GM12873 (cell line): ENCODE data around the gene RAP1A.

Experiments used
- CTCF ChIP-seq: IDR thresholded peaks from 2 replicates; pipeline ENCODE4 v1.5.1; 2012; ENCODE audit warnings: low read depth, mild to moderate bottlenecking, moderate library complexity, low read length, control low read depth; ENCODE audit not compliant: insufficient read depth; ENCODE audit errors: missing control alignments

Gene RAP1A

GRCh38 chr1:111581166-111581565, 38.4 kb upstream of the RAP1A start:
- no peak for TF ChIP-seq CTCF

- TF ChIP-seq CTCF, result no peak
These were observed 37.6 kb upstream of the RAP1A start for GRCh38 chr1:111582016-111582415.

- no peak for TF ChIP-seq CTCF
These were observed 36.7 kb upstream of the RAP1A start for GRCh38 chr1:111582644-111583618.

- TF ChIP-seq CTCF, result no peak
These were observed 34.0 kb upstream of the RAP1A start for GRCh38 chr1:111585447-111586086.

- no peak for TF ChIP-seq CTCF
These were observed 33.5 kb upstream of the RAP1A start for GRCh38 chr1:111586112-111586511.

- no peak for TF ChIP-seq CTCF
These were observed 31.9 kb upstream of the RAP1A start for GRCh38 chr1:111587509-111588174.

DNA sequence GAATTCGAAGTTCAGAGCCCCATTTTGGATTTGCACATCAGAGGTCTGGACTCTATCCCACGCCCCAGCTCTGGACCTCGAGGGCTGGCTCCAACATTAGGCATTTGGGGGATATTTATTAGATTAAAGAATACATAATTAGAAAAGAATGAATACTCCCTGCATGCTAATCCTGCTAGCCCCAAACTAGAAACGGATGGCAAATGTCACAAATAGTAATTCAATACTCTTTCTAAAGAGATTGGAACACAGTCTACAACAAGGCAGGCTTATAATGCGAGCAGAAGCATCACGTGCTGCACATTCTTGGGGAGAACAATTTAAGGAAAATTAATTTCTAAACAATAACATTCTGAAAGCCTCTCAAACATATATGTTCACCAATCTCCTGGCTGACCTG, 27.7 kb upstream of the RAP1A start:
- no peak for TF ChIP-seq CTCF
